Chondrocyte (in vitro differentiated cells): ENCODE data around the gene LMO7. TPM values are rescaled to one million over a fixed set of nuclear protein-coding genes. Genes with fewer than 3 reads are reported as not detected.
"Not testable (repeated sequence)": the region's sequence is repeated elsewhere in the genome, so short reads cannot be mapped to it uniquely, and the experiment has no call there.

Experiments
- DNase-seq: peaks from one replicate; pipeline ENCODE4 v3.0.0; 2021; ENCODE audit warnings: mixed read lengths, low spot score
- H3K27ac Mint-ChIP-seq: one replicate; pipeline ENCODE4 v1.8.0; 2021; ENCODE audit warnings: mild to moderate bottlenecking, moderate library complexity, mixed read lengths; ENCODE audit not compliant: unreplicated experiment
- H3K27me3 Mint-ChIP-seq: 2 replicates; pipeline ENCODE4 v1.8.0; 2021; ENCODE audit warnings: low read depth, mixed read lengths
- H3K36me3 Mint-ChIP-seq: 2 replicates; pipeline ENCODE4 v1.8.0; 2021; ENCODE audit warnings: low read depth, mixed read lengths
- H3K4me1 Mint-ChIP-seq: 2 replicates; pipeline ENCODE4 v1.8.0; 2021; ENCODE audit warnings: low read depth, mild to moderate bottlenecking, mixed read lengths
- H3K4me3 Mint-ChIP-seq: one replicate; pipeline ENCODE4 v1.8.0; 2021; ENCODE audit warnings: mild to moderate bottlenecking, moderate library complexity, mixed read lengths; ENCODE audit not compliant: unreplicated experiment
- H3K9me3 Mint-ChIP-seq: 2 replicates; pipeline ENCODE4 v1.8.0; 2021; ENCODE audit warnings: low read depth, mixed read lengths
- CTCF ChIP-seq: fragments of 200-600 bp; sonication (generic); IDR thresholded peaks from 2 replicates; pipeline ENCODE4 v1.5.0; 2021; ENCODE audit warnings: antibody characterized with exemption, mild to moderate bottlenecking, moderate library complexity
- total RNA-seq: library from RNA; stranded (reverse); gene quantifications from 3 replicates; pipeline ENCODE4 v1.2.1, GENCODE V29; 2021

The LMO7 gene
- total RNA-seq, 1 donor from 2014 or later, result 199 TPM

GRCh38 chr13:75691183-75691582 lies 55.1 kb downstream of the LMO7 start:
- DNase-seq, result no peak
- no peak overlapping the region for H3K27ac Mint-ChIP-seq
- no peak overlapping the region for H3K4me3 Mint-ChIP-seq
- no peaks in the 10 kb centered on the region for H3K27me3 Mint-ChIP-seq
- peaks cover 4% of the 10 kb centered on the region for H3K36me3 Mint-ChIP-seq
- H3K9me3 Mint-ChIP-seq, result no peaks in the 10 kb centered on the region
- H3K4me1 Mint-ChIP-seq, result peaks cover 64% of the 10 kb centered on the region
- no peak for TF ChIP-seq CTCF

GRCh38 chr13:75693227-75693626 lies 57.1 kb downstream of the LMO7 start:
- no peak for DNase-seq
- TF ChIP-seq CTCF, result no peak
- Mint-ChIP-seq H3K4me1 (peaks cover 56% of the 10 kb centered on the region), H3K4me3 (no peak overlapping the region), H3K27ac (no peak overlapping the region), H3K27me3 (no peaks in the 10 kb centered on the region), H3K36me3 (peaks cover 4% of the 10 kb centered on the region), H3K9me3 (no peaks in the 10 kb centered on the region)

GRCh38 chr13:75694722-75695121 lies 58.6 kb downstream of the LMO7 start:
- TF ChIP-seq CTCF, result no peak
- peaks cover 6% of the 10 kb centered on the region for H3K36me3 Mint-ChIP-seq
- peak overlapping the region; percentile 18 for H3K27ac Mint-ChIP-seq
- no peak overlapping the region for H3K4me3 Mint-ChIP-seq
- DNase-seq, result no peak
- no peaks in the 10 kb centered on the region for H3K27me3 Mint-ChIP-seq
- H3K4me1 Mint-ChIP-seq, result peaks cover 49% of the 10 kb centered on the region
- H3K9me3 Mint-ChIP-seq, result no peaks in the 10 kb centered on the region

- H3K9me3 Mint-ChIP-seq, DNase-seq, H3K4me3 Mint-ChIP-seq, H3K36me3 Mint-ChIP-seq, H3K27me3 Mint-ChIP-seq: not testable (repeated sequence)
- peak; percentile 96 for TF ChIP-seq CTCF
- Mint-ChIP-seq H3K27ac (peak overlapping the region; percentile 67), H3K4me1 (peaks cover 58% of the 10 kb centered on the region)
Measured at GRCh38 chr13:75695908-75696307, 59.8 kb downstream of the LMO7 start.

GRCh38 chr13:75699062-75699461 lies 62.9 kb downstream of the LMO7 start:
- H3K36me3 Mint-ChIP-seq, result peaks cover 3% of the 10 kb centered on the region
- H3K27me3 Mint-ChIP-seq, result no peaks in the 10 kb centered on the region
- TF ChIP-seq CTCF, result no peak
- H3K4me1 Mint-ChIP-seq, result peaks cover 67% of the 10 kb centered on the region
- no peak overlapping the region for H3K4me3 Mint-ChIP-seq
- H3K27ac Mint-ChIP-seq, result no peak overlapping the region
- no peaks in the 10 kb centered on the region for H3K9me3 Mint-ChIP-seq
- no peak for DNase-seq

GRCh38 chr13:75699717-75700116 lies 63.6 kb downstream of the LMO7 start:
- not testable (repeated sequence) for DNase-seq, H3K27me3 Mint-ChIP-seq, H3K4me3 Mint-ChIP-seq, H3K27ac Mint-ChIP-seq, H3K9me3 Mint-ChIP-seq, H3K36me3 Mint-ChIP-seq
- peaks cover 67% of the 10 kb centered on the region for H3K4me1 Mint-ChIP-seq
